NB4 (cell line): ENCODE data around the gene SYT8.
"Not testable (repeated sequence)": the region's sequence is repeated elsewhere in the genome, so short reads cannot be mapped to it uniquely, and the experiment has no call there.

Experiments used
- DNase-seq: peaks from one replicate; pipeline ENCODE4 v3.0.0; 2010; ENCODE audit warnings: low read depth
- H3K4me3 ChIP-seq: one replicate; pipeline ENCODE4 v1.5.1; 2011; ENCODE audit warnings: mild to moderate bottlenecking, low read depth, low read length, moderate library complexity
- MYC ChIP-seq: IDR thresholded peaks from 2 replicates; pipeline ENCODE4 v1.6.1; 2011; ENCODE audit warnings: low read depth, low read length
- POLR2A ChIP-seq: IDR thresholded peaks from 2 replicates; pipeline ENCODE4 v1.6.1; 2011; ENCODE audit warnings: mild to moderate bottlenecking; ENCODE audit not compliant: insufficient read length; ENCODE audit errors: extremely low read depth
- TF ChIP-seq, protein P1 (sequence below): IDR thresholded peaks from 2 replicates; pipeline ENCODE4 v1.6.1; 2011; ENCODE audit warnings: low read depth, low read length
- TF ChIP-seq, protein P2 (sequence below): IDR thresholded peaks from one replicate; pipeline ENCODE4 v1.5.1; 2012; ENCODE audit warnings: low read depth, low read length

Gene SYT8

DNA sequence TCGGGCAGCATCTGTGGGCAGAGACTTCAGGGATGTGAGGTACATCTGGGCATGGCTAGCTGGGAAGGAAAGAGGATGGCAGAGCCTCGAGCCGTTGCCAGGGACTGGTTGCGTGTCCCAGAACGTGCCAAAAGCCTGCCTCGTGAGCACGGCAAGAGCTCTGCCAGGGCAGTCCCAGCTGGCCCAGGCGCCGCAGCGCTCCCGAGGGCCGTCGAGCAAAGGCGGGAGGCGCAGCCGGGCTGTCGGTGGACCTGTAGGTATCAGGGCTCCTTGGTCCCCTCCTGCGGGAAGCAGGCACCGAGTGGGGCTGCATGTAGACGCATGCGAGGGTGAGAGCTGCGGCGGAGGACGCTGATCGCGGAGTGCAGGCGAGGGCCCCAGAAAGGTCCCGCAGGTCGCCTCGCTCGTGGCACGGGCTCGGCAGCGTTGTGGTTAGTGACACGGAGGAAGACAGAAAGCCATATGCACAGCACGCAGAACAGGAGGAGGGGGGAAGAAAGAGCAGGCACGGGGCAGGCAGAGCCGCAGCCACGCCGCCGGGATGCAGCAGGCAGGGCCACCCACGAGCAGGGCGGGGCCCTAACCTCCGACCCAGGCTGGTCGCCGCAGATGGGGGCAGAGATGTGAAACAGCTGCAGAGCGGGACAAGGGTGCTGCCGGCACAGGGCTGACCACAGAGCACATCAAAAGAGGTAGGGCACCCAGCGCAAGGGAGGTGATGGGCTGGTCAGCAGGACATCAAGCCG lies 36.1 kb downstream of the SYT8 start:
- peak; percentile 46 for DNase-seq
- no peak overlapping the region for H3K4me3 ChIP-seq
- TF ChIP-seq POLR2A: no peak
- no peak for TF ChIP-seq MYC
- TF ChIP-seq, protein P1, sequence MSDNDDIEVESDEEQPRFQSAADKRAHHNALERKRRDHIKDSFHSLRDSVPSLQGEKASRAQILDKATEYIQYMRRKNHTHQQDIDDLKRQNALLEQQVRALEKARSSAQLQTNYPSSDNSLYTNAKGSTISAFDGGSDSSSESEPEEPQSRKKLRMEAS: no peak
- TF ChIP-seq, protein P2, sequence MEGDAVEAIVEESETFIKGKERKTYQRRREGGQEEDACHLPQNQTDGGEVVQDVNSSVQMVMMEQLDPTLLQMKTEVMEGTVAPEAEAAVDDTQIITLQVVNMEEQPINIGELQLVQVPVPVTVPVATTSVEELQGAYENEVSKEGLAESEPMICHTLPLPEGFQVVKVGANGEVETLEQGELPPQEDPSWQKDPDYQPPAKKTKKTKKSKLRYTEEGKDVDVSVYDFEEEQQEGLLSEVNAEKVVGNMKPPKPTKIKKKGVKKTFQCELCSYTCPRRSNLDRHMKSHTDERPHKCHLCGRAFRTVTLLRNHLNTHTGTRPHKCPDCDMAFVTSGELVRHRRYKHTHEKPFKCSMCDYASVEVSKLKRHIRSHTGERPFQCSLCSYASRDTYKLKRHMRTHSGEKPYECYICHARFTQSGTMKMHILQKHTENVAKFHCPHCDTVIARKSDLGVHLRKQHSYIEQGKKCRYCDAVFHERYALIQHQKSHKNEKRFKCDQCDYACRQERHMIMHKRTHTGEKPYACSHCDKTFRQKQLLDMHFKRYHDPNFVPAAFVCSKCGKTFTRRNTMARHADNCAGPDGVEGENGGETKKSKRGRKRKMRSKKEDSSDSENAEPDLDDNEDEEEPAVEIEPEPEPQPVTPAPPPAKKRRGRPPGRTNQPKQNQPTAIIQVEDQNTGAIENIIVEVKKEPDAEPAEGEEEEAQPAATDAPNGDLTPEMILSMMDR: no peak

DNA sequence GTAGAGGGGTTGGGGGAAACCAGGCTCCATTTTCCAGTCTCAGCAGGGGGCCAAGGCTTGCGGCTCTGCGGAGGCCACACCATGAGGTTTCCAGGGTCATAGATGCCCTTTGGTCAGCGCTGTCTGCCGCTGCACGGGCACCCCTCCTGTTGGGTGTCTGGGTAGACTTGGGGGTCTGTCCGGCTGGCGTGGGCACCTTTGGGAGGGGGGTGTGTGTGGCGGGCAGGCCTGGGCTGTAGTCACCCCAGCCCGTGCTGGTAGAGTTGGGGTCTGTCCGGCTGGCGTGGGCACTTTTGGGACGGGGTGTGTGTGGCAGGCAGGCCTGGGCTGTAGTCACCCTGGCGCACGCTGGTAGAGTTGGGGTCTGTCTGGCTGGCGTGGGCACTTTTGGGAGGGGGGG lies 36.7 kb downstream of the SYT8 start:
- no peak overlapping the region for H3K4me3 ChIP-seq
- no peak for TF ChIP-seq MYC
- no peak for DNase-seq

DNA sequence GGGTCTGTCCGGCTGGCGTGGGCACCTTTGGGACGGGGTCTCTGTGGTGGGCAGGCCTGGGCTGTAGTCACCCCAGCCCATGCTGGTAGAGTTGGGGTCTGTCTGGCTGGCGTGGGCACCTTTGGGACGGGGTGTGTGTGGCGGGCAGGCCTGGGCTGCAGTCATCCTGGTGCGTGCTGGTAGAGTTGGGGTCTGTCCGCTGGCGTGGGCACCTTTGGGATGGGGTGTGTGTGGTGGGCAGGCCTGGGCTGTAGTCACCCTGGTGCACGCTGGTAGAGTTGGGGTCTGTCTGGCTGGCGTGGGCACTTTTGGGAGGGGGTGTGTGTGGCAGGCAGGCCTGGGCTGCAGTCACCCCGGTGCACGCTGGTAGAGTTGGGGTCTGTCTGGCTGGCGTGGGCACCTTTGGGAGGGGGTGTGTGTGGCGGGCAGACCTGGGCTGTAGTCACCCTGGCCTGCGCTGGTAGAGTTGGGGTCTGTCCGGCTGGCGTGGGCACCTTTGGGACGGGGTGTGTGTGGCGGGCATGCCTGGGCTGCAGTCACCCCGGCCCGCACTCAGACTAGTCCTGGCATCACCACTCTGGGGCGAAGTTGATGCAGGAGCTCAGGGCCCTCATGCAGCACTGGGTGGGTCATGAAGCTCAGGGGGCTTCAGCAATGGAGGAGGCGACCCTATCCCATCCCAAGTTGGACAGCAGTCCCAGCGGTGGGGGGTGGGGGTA lies 37.6 kb downstream of the SYT8 start:
- no peak for TF ChIP-seq MYC
- TF ChIP-seq, protein P1: no peak
- TF ChIP-seq, protein P2: no peak
- no peak for TF ChIP-seq POLR2A
- no peak for DNase-seq
- no peak overlapping the region for H3K4me3 ChIP-seq

DNA sequence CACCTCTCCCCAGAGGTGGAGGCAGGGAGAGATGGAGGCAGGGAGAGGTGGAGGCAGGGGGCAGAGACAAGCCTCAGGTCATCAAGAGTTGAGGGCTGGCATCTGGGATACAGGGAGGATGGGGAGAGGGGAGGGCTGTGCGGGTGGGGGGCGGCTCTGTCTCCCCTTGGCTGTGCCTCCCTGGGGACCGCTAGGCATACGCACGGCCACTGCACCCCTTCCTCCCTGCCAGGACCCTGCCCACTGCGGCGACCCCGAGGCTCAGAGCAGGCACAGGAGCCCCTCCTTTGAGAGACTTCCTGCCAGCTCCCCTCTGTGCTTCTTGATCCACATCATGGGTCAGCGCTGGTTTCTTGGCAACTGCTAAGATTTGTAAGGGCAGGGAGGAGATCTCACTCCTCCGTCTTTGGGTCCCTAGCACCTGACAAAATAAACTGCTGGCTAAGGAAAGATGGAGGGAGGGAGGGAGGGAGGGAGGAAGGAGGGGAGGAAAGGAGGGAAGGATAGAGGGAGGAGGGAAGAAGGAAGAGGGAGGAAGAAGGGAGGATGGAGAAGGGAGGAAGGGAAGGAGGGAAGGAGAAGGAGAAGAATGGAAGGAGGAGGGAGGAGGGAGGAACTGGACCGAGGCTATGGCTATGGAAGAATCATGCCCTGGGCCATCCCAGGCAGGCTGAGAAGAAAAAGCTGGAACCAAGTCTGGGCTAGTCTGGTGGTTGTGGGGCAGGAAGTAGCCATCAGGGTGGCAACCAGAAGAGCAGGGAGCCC lies 38.4 kb downstream of the SYT8 start:
- DNase-seq: no peak
- H3K4me3 ChIP-seq: no peak overlapping the region
- TF ChIP-seq, protein P2: no peak
- TF ChIP-seq, protein P1: no peak

DNA sequence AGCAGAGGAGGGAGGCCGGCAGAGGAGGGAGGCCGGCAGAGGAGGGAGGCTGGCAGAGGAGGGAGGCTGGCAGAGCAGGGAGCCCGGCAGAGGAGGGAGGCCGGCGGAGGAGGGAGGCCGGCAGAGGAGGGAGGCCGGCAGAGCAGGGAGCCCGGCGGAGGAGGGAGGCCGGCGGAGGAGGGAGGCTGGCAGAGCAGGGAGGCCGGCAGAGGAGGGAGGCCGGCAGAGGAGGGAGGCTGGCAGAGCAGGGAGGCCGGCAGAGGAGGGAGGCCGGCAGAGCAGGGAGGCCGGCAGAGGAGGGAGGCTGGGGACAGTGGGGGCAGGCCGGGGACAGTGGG lies 39.0 kb downstream of the SYT8 start:
- H3K4me3 ChIP-seq: not testable (repeated sequence)

DNA sequence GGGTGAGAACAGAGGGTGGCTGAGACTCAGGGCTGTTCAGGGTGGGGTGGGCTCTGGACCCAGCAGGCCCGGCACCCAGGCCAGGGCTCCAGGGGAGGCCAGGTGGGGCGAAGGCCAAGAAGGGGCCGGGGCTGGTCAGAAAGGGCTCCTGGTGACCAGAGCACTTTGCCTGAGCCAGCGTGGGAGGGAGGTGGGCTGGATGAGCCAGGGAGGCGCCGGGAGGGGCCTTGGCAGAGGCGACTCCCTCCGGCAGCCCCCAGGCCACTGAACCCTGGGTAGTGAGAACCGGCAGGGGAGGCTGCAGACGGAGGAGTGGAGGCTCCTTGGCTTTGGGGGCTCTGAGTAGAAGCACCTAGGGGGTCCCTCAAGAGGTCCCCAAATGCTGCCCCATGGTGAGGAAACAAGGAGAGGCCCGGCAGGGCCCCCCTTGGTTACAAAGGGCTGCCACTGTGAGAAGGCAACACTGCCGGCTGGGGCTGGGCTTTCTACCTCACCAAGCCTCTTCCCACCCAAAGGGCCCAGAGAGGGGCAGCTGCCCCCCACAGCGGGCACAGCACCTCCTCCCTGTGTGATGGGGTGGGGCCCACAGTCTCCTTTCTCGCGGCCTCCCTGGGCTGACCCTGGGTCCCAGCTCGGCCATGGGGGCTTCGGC lies 39.8 kb downstream of the SYT8 start:
- not testable (repeated sequence) for H3K4me3 ChIP-seq, DNase-seq

More for the DNA sequence above, 39.0 kb downstream of the SYT8 start:
- not testable (repeated sequence) for DNase-seq

DNA sequence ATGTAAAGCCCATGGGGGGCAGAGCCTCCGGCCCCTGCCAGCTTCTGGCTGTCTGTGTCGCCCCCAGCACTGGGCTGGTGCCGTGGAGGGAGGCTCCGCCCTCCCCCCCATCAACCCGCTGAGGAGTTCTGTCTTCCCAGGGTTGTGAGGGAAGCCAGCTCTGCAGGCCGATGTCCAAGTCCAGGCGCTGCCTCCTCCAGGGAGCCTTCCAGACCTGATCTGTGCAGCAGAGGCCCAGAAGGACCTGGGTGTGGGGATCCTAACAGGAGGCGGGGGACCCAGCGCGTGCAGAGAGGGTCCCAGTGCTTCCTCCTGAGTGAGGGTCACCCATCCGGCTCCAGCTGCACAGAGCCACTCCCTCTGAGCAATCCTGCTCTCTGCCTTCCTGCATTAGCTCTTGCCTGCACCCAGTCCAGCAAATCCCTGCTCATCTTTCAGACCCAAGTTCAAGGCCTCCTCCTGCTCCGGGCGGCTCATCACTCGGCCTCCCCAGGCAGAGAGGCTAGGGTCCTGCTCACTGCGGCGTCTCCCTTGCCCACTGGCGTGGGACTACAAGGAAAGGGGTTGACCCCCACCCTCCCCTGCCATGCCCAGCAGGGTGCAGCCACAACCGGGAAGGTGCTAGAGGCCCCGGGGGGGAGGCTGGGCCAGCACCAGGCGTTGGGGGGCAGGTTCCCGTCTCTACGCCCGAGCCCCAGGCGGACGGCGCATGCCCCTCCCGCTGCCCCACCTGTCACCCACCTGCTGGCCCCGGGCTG lies 40.5 kb downstream of the SYT8 start:
- no peak overlapping the region for H3K4me3 ChIP-seq
- TF ChIP-seq MYC: no peak
- TF ChIP-seq, protein P2: no peak
- TF ChIP-seq, protein P1: no peak
- no peak for TF ChIP-seq POLR2A
- no peak for DNase-seq

DNA sequence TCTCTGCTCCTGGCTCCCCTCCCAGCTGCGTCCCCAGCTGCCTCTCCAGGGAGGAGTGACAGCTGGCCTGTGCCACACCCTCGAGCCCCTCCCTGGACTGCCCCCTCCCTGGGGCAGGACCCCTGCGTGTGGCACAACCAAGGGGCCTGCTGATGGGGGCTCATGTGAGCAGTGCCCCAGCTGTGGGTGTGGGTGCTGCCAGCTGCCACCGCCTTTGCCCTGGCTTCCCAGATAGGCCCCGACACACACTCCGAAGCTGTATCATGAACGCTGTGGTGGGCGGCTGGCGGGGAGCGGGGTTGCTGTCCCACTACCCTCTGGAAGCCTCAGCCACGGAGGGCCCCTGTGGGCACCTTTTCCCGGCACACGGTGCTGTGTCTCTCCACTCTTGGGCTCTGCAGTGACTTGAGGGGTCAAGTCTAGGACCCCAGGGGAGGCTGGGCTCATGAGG lies 41.1 kb downstream of the SYT8 start:
- DNase-seq, H3K4me3 ChIP-seq: not testable (repeated sequence)
